NOMO-1 treated with DMSO at 0.1 percent for 48 hours (cell line): Measurements from ENCODE around the gene RAP1GDS1.
"Not testable (repeated sequence)": the region's sequence is repeated elsewhere in the genome, so short reads cannot be mapped to it uniquely, and the experiment has no call there.

Experiments
- DNase-seq: peaks from one replicate; lab custom pipeline; 2025; ENCODE audit not compliant: unreplicated experiment; lab: John Stamatoyannopoulos, UW

Gene RAP1GDS1

GRCh38 chr4:98287328-98287727 is 26.1 kb downstream of the RAP1GDS1 start:
- no peak for DNase-seq

GRCh38 chr4:98288671-98289070 is 27.5 kb downstream of the RAP1GDS1 start:
- not testable (repeated sequence) for DNase-seq

- no peak for DNase-seq
Measured at GRCh38 chr4:98289375-98289774, 28.2 kb downstream of the RAP1GDS1 start.

GRCh38 chr4:98290511-98290910 is 29.3 kb downstream of the RAP1GDS1 start:
- DNase-seq: no peak

DNA sequence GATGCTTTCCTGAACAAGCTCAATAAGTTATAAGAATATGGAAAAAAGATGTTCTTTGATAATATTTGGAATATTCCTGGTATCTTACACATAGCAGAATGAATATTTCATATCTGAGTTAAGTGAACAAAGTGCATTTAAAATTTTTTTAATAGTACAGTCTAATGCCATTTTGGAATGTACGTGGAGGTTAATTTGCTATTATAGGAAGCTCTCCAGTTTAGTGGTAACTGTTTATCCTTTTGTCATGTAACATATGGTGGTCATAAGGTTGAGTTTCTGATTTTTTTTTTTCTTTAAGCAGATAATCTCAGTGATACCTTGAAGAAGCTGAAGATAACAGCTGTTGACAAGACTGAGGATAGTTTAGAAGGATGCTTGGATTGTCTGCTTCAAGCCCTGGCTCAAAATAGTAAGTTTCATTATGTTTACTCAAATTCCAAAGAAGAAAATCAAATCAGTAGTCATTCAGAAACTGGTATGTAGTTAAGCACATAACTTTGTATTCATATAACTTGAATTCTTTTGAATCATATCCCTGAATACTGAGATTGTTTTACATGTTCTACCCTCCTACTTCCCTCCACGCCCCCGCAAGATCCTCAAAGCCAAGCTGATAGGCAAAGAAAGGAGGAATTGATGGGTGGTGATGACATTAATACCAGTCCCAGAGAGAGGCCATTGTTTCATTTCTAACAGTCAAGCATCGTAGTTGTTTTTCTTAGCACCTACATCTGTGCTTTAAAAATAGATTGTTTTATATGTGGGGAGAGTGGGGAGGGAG is 32.1 kb downstream of the RAP1GDS1 start:
- no peak for DNase-seq

GRCh38 chr4:98298022-98298421 is 36.8 kb downstream of the RAP1GDS1 start:
- no peak for DNase-seq

- DNase-seq: no peak
Measured at GRCh38 chr4:98300706-98301105, 39.5 kb downstream of the RAP1GDS1 start.

GRCh38 chr4:98305576-98305975 is 44.4 kb downstream of the RAP1GDS1 start:
- DNase-seq: no peak

- no peak for DNase-seq
Measured at GRCh38 chr4:98310867-98311266, 49.7 kb downstream of the RAP1GDS1 start.

GRCh38 chr4:98311656-98312055 is 50.5 kb downstream of the RAP1GDS1 start:
- no peak for DNase-seq

GRCh38 chr4:98314791-98315565 is 53.8 kb downstream of the RAP1GDS1 start:
- DNase-seq: no peak

DNA sequence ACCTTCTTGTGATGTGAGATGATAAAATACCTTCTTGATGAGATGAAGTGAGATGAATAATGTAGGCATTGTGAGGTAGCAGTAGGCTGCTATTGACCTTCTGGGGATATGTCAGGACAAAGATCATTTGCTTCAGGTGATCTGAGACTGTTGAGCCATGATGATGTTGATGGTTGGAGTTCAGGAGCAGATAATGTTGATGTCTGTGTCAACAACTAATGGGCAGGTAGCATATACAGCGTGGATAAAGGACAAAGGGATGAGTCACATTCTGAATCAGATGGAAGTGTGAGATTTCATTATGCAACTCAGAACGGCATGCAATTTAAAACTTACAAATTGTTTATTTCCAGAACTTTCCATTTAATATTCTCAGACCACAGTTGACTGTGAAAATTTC is 57.3 kb downstream of the RAP1GDS1 start:
- no peak for DNase-seq

DNA sequence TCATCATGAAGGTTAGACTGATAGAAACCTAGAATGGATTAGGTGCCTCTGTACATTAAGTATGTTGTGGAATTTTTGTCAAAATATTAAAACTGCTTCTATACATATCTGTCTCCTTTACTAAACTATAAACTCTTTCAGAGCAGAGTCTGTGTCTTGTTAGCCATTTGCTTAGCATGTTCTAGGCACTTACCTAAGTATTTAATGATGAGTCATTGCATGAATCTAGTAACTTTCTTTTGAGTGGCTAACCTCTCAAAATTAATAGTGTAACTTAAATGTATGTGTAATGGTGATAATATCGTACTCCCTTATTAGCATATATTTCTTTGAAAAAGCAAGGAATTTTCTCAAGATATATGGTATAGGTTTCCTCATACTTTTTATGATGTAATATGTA is 57.8 kb downstream of the RAP1GDS1 start:
- DNase-seq: no peak

GRCh38 chr4:98326168-98326567 is 65.0 kb downstream of the RAP1GDS1 start:
- DNase-seq: no peak

- no peak for DNase-seq
Measured at GRCh38 chr4:98327694-98328093, 66.5 kb downstream of the RAP1GDS1 start.

- not testable (repeated sequence) for DNase-seq
Measured at GRCh38 chr4:98329879-98330640, 68.9 kb downstream of the RAP1GDS1 start.

DNA sequence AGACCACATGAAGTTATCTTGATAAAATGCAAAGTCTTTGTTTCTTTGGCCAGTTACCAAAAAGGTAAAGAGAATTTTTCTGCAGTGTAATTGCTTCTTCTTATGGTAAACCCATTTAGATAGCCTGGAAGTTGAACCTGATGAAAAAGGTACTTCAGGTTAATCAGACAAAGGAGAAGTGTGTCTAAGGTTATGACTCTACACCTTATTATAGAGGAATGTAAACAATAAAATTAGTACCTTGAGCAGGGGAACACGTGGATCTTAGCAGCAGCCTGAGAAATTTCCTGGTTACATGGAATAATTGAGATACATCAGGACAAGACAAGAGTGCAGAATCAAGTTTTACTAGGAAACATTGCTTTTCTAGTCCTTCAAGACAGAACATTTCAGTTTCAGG is 70.8 kb downstream of the RAP1GDS1 start:
- no peak for DNase-seq

DNA sequence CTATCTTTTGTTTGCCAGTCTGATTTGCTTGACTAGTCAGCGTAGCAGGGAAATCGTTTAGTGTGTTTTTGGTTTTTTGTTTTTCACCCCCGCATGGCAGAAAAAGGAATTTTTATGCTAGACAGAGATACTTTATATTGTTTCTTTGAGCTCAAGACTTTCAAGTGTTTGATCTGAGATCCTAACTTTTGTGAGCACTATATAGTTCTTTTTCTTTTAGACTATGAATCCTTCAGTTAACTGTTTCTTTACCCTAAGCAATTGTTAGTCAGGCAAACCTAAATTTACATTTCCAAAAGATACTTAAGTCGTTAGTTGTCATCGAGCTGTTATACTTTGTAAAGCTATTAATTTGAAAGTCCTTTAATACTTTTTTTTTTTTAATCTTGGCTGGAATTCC is 73.3 kb downstream of the RAP1GDS1 start:
- DNase-seq: no peak

GRCh38 chr4:98338761-98339438 is 77.7 kb downstream of the RAP1GDS1 start:
- DNase-seq: no peak

DNA sequence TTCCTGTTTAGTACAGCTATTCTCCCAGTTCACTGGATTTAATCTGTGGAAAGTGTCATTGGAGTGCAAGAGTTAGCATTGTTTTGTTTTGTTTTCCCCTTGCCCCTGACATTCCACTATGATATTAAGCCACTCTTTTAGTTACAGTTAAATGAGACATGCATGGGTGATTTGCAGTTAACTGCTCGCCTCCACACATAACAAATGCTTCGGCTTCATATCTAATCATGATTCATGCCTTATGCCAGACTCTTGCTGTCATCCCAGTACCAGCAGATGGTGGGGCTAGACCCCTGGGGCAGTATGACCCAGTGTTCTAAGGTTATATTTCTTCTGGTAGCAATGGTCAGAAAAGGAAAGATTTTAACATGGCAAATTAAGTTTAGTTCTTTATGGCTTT is 80.1 kb downstream of the RAP1GDS1 start:
- no peak for DNase-seq

- DNase-seq: no peak
Measured at GRCh38 chr4:98343626-98344025, 82.4 kb downstream of the RAP1GDS1 start.
